CD14-positive monocyte (primary cell): ENCODE data around the gene AHNAK. TPM values are rescaled to one million over a fixed set of nuclear protein-coding genes. Genes with fewer than 3 reads are reported as not detected.

ENCODE experiments used
- DNase-seq, 3 donors: peaks; one replicate each; pipeline ENCODE4 v3.0.0-alpha.2; 2011 to 2022
- H2AFZ ChIP-seq: 2 replicates; pipeline ENCODE4 v1.6.0; 2012; ENCODE audit warnings: mild to moderate bottlenecking, low read depth, low read length, inconsistent platforms; ENCODE audit not compliant: insufficient read depth, poor library complexity, severe bottlenecking
- H3K27ac ChIP-seq, 2 donors: 1 replicate in 1 of 2; 2 replicates in 1 of 2; pipeline ENCODE4 v1.5.1; 2012 to 2013; ENCODE audit warnings: low read length in 2 of 2, control low read depth in 1 of 2, inconsistent platforms in 1 of 2, low read depth in 1 of 2, mild to moderate bottlenecking in 1 of 2
- H3K27me3 ChIP-seq, 2 donors: one replicate each; pipeline versions ENCODE4 v1.6.0 to v1.6.1; 2011 to 2013; ENCODE audit warnings: low read length in 2 of 2; ENCODE audit not compliant: control insufficient read depth in 2 of 2, insufficient read depth in 2 of 2
- H3K36me3 ChIP-seq, 2 donors: replicated peaks in 1 of 2; 1 replicate in 1 of 2; 2 replicates in 1 of 2; pipeline versions ENCODE4 v1.5.1 to v1.6.1; 2012 to 2013; ENCODE audit warnings: low read length in 2 of 2, control low read depth in 1 of 2, inconsistent platforms in 1 of 2, mild to moderate bottlenecking in 1 of 2; ENCODE audit not compliant: insufficient read depth in 2 of 2, control insufficient read depth in 1 of 2
- H3K4me1 ChIP-seq, 2 donors: 1 replicate in 1 of 2; 2 replicates in 1 of 2; pipeline versions ENCODE4 v1.5.1 to v1.6.1; 2012 to 2013; ENCODE audit warnings: low read length in 2 of 2, control low read depth in 1 of 2, inconsistent platforms in 1 of 2, mild to moderate bottlenecking in 1 of 2, moderate library complexity in 1 of 2; ENCODE audit not compliant: insufficient read depth in 2 of 2, control insufficient read depth in 1 of 2
- H3K4me2 ChIP-seq: replicated peaks from 2 replicates; pipeline ENCODE3; 2012; ENCODE audit warnings: low read length, moderate library complexity, mild to moderate bottlenecking; ENCODE audit not compliant: poor library complexity, severe bottlenecking; ENCODE audit errors: extremely low read depth
- H3K4me3 ChIP-seq, 3 experiments: fragments of 200-600 bp in 1 of 3; sonication (generic) in 1 of 3; replicated peaks in 1 of 3; 1 replicate in 2 of 3; 2 replicates in 1 of 3; pipeline ENCODE4 v1.5.1; 2011 to 2013; ENCODE audit warnings: low read length in 3 of 3, mild to moderate bottlenecking in 3 of 3, control low read depth in 2 of 3, low read depth in 2 of 3, inconsistent platforms in 1 of 3, moderate library complexity in 1 of 3
- H3K79me2 ChIP-seq: 2 replicates; pipeline ENCODE4 v1.6.0; 2012; ENCODE audit warnings: mild to moderate bottlenecking, control low read depth, inconsistent platforms, low read length, moderate library complexity; ENCODE audit not compliant: insufficient read depth
- H3K9ac ChIP-seq: 2 replicates; pipeline ENCODE4 v1.6.0; 2017; ENCODE audit warnings: low read length, mild to moderate bottlenecking; ENCODE audit not compliant: insufficient read depth, poor library complexity, severe bottlenecking
- H3K9me3 ChIP-seq, 2 donors: replicated peaks in 1 of 2; 1 replicate in 1 of 2; 2 replicates in 1 of 2; pipeline versions ENCODE4 v1.5.1 to v1.6.1; 2012 to 2013; ENCODE audit warnings: low read length in 2 of 2, control low read depth in 1 of 2; ENCODE audit not compliant: control insufficient read depth in 1 of 2, insufficient read depth in 1 of 2
- H4K20me1 ChIP-seq: 2 replicates; pipeline ENCODE4 v1.6.0; 2012; ENCODE audit warnings: mild to moderate bottlenecking, low read length, control low read depth, moderate library complexity; ENCODE audit not compliant: insufficient read depth
- H3K27ac Mint-ChIP-seq, 7 donors: one replicate each; pipeline ENCODE4 v1.8.0; 2020; ENCODE audit warnings: mild to moderate bottlenecking in 7 of 7, mixed read lengths in 7 of 7, moderate library complexity in 6 of 7, inconsistent platforms in 2 of 7
- H3K27me3 Mint-ChIP-seq, 3 donors: one replicate each; pipeline ENCODE4 v1.8.0; 2021 to 2022; ENCODE audit warnings: low read depth in 3 of 3, mild to moderate bottlenecking in 3 of 3, mixed read lengths in 3 of 3, moderate library complexity in 3 of 3, inconsistent platforms in 1 of 3
- H3K36me3 Mint-ChIP-seq, 2 donors: one replicate each; pipeline ENCODE4 v1.8.0; 2020; ENCODE audit warnings: mixed read lengths in 2 of 2, inconsistent platforms in 1 of 2, mild to moderate bottlenecking in 1 of 2
- H3K4me1 Mint-ChIP-seq: one replicate; pipeline ENCODE4 v1.8.0; 2020; ENCODE audit warnings: mild to moderate bottlenecking, mixed read lengths
- H3K4me3 Mint-ChIP-seq, 2 donors: one replicate each; pipeline ENCODE4 v1.8.0; 2020; ENCODE audit warnings: mild to moderate bottlenecking in 2 of 2, mixed read lengths in 2 of 2, moderate library complexity in 1 of 2
- H3K9me3 Mint-ChIP-seq, 7 donors: one replicate each; pipeline ENCODE4 v1.8.0; 2020 to 2022; ENCODE audit warnings: mixed read lengths in 7 of 7, mild to moderate bottlenecking in 6 of 7, moderate library complexity in 6 of 7, inconsistent platforms in 2 of 7
- WGBS: methylation state at CpG from one replicate; pipeline ENCODE4 v1.1.5; 2013; ENCODE audit warnings: missing lambda C conversion rate; ENCODE audit not compliant: insufficient coverage; 5-methylcytosine and 5-hydroxymethylcytosine counted together
- intact Hi-C, 2 donors: fragments of 100-400 bp; cut with micrococcal nuclease; formaldehyde crosslinking; loops; one replicate each; pipeline versions ENCODE4 v1.15.0 to v1.15.1; 2023
- polyA plus RNA-seq, 3 donors: library from polyadenylated mRNA; depleted of rRNA in 1 of 3; unstranded in 2 of 3; stranded (reverse) in 1 of 3; fragments of 300-500 nt in 2 of 3; fragments of >200 nt in 1 of 3; fragmentation: Illumina TruSeq in 2 of 3; gene quantifications; 1 replicate in 2 of 3; 2 replicates in 1 of 3; pipeline ENCODE4 v1.2.3, GENCODE V29; 2012 to 2021
- TF ChIP-seq, protein P1 (sequence below): fragments of 200-600 bp; IDR thresholded peaks from one replicate; pipeline ENCODE4 v1.8.0; 2022; ENCODE audit warnings: antibody characterized with exemption, mild to moderate bottlenecking

The AHNAK gene
- polyA plus RNA-seq, 3 donors = 80.0 to 201 (median 103) TPM

DNA sequence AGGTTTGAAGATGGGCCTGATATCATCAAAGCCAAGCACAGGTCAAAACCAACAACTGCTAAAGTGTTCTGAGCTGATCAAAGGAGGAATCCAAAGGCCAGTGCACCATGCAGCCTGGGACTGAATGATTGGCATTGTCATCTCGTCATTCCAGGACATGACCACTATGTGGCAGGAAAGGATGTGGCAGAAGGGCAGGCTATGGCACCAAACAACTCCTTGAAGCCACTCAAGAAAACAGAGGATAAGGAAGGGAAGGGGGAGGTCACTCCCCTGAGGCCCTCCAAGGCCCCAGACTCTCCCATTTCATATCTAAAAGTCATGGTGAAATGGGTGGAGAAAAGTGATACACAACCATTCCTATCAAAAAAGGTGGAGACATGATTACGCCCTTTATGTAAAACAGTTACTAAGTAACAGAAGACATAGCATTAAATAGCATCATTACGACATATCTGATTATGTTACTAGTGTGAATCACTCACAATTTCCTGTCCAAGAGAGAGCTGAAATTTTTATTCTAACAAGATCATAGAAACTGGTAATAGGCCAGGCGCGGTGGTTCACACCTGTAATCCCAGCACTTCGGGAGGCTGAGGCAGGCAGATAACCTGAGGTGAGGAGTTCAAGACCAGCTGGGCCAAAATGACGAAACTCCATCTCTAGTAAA is 49.3 kb downstream of the AHNAK start:
- Histone ChIP-seq H3K4me3 (peak overlapping the region in 1 of 3 experiments; percentile 29), H3K9ac (peak overlapping the region; percentile 43), H3K4me2 (peak overlapping the region; percentile 43), H3K9me3 (no peaks in the 10 kb centered on the region), H3K27ac (peak overlapping the region; percentile 80 to 87), H3K36me3 (no peaks in the 10 kb centered on the region), H3K4me1 (peaks cover 65 to 67% of the 10 kb centered on the region in 2 donors), H4K20me1 (no peaks in the 10 kb centered on the region), H3K27me3 (no peaks in the 10 kb centered on the region), H2AFZ (no peak overlapping the region), H3K79me2 (no peaks in the 10 kb centered on the region)
- intact Hi-C loops = loop anchor here in 1 of 2 donors (2.0 to 5.0 kb wide), 2 partner anchors 45 to 70 kb away; no protein-coding TSS in a partner anchor
- Mint-ChIP-seq H3K9me3 (peaks cover 0 to 2% (median 0%) of the 10 kb centered on the region in 7 donors), H3K4me3 (peak overlapping the region; percentile 29 to 43), H3K4me1 (peaks cover 60% of the 10 kb centered on the region), H3K27ac (peak overlapping the region; percentile 93 to 98 (median 98)), H3K36me3 (peaks cover 0 to 7% of the 10 kb centered on the region in 2 donors), H3K27me3 (peaks cover 0 to 3% (median 0%) of the 10 kb centered on the region in 3 donors)
- 0% methylated on average over 1 of the region's 7 CpGs for WGBS
- TF ChIP-seq, protein P1, sequence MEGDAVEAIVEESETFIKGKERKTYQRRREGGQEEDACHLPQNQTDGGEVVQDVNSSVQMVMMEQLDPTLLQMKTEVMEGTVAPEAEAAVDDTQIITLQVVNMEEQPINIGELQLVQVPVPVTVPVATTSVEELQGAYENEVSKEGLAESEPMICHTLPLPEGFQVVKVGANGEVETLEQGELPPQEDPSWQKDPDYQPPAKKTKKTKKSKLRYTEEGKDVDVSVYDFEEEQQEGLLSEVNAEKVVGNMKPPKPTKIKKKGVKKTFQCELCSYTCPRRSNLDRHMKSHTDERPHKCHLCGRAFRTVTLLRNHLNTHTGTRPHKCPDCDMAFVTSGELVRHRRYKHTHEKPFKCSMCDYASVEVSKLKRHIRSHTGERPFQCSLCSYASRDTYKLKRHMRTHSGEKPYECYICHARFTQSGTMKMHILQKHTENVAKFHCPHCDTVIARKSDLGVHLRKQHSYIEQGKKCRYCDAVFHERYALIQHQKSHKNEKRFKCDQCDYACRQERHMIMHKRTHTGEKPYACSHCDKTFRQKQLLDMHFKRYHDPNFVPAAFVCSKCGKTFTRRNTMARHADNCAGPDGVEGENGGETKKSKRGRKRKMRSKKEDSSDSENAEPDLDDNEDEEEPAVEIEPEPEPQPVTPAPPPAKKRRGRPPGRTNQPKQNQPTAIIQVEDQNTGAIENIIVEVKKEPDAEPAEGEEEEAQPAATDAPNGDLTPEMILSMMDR = peak; percentile 70
- DNase-seq = peak; percentile 63 to 93 (median 79)

DNA sequence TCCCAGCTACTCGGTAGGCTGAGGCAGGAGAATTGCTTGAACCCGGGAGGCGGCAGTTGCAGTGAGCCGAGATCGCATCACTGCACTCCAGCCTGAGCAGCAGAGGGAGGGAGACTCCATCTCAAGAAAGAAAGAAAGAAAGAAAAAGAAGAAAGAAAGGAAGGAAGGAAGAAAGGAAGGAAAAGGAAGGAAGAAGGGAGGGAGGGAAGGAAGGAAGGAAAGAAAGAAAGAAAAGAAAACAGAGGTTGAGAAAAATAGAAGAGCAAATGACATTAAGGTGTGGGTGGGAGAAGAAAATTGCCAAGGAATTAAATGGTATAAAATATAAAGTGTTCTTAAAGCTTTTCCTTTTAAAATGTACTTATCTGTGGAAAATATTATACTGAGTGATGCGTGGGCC is 49.9 kb downstream of the AHNAK start:
- H3K36me3 ChIP-seq = no peaks in the 10 kb centered on the region
- H3K4me1 ChIP-seq = peaks cover 59 to 61% of the 10 kb centered on the region in 2 donors
- Mint-ChIP-seq H3K4me3 (no peak overlapping the region), H3K27me3 (peaks cover 0 to 3% (median 0%) of the 10 kb centered on the region in 3 donors), H3K4me1 (peaks cover 54% of the 10 kb centered on the region), H3K36me3 (peaks cover 0 to 7% of the 10 kb centered on the region in 2 donors), H3K9me3 (peaks cover 0 to 2% (median 0%) of the 10 kb centered on the region in 7 donors), H3K27ac (peak overlapping the region; percentile 93 to 98 (median 98))
- DNase-seq = no peak
- no peak overlapping the region for H2AFZ ChIP-seq
- H3K4me2 ChIP-seq = no peak overlapping the region
- H3K9ac ChIP-seq = no peak overlapping the region
- TF ChIP-seq, protein P1 = no peak
- H4K20me1 ChIP-seq = no peaks in the 10 kb centered on the region
- 96% methylated on average over 6 of the region's 6 CpGs for WGBS
- intact Hi-C loops = loop anchor here in 1 of 2 donors (2.0 to 5.0 kb wide), 2 partner anchors 46 to 70 kb away; no protein-coding TSS in a partner anchor
- H3K9me3 ChIP-seq = no peaks in the 10 kb centered on the region
- H3K4me3 ChIP-seq = no peak overlapping the region
- peak overlapping the region; percentile 80 to 87 for H3K27ac ChIP-seq
- H3K27me3 ChIP-seq = no peaks in the 10 kb centered on the region
- no peaks in the 10 kb centered on the region for H3K79me2 ChIP-seq
